ENCODE results near the gene TMEM213. TPM values are rescaled to one million over a fixed set of nuclear protein-coding genes. Genes with fewer than 3 reads are reported as not detected.

The TMEM213 gene
- total and polyA plus RNA-seq, 9 of the 15 experiments (the other 6 are each of a cell fraction or from before 2014, with no cell fraction given) = not detected

DNA sequence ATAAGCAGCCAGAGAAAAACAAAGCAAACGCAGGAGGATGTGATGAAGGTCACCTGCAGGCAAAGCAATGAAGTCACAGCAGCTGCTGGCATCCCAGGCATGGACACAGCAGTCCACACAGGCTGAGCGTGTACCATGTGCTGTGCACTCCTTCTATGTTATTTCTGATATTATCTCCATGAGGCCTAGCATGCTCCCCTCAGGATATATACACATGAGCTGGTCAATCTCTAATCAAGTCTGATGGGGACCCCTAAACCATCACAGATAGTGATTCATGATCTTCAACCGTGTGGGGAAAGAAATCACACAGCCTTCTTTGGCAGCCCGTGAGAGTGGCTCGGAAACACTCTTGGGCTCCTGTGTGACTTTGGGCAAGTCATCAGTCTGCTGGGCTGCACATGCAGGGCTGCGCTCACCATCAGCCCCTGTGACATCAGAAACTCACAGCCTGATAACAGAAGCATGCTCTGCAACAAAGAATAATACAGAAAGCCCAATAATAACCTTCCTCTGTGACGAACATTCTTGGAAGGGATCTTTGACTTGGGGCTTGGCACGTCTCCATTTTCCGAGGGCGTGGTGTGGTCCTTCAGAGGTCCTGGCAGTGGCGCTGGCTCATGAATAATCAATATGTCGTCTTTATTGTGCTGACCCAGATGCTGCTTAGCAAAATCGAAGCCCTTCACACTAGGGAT, 83.2 kb downstream of the TMEM213 start:
- TF ChIP-seq POLR3A (IDR thresholded peaks at IDR 0.05; ENCODE audit: borderline replicate concordance, extremely low read depth, insufficient read depth, insufficient read length) = no peak
- no peak for TF ChIP-seq MTF1 (CRISPR knock-in tag; IDR thresholded peaks at IDR 0.05; ENCODE audit: borderline replicate concordance)
- TF ChIP-seq ZNF449 (CRISPR knock-in tag; IDR thresholded peaks at IDR 0.05) = no peak
- H3K9me1 ChIP-seq (ENCODE audit: control insufficient read depth, insufficient read depth, low read length) = peaks cover 3% of the 10 kb centered on the region
- no peaks in the 10 kb centered on the region for H3K79me2 ChIP-seq (ENCODE audit: control insufficient read depth, insufficient read depth, low read length)
- H3K4me1 ChIP-seq (replicated peaks in 1 of 2; ENCODE audit: control insufficient read depth in 2 of 2, insufficient read depth in 2 of 2, low read length in 2 of 2) = no peaks in the 10 kb centered on the region
- WGBS (ENCODE audit: insufficient coverage, low coverage, missing lambda C conversion rate) = 3% methylated on average over 13 of the region's 13 CpGs
- in situ Hi-C loops (cut with MboI) (no loop called here), intact Hi-C loops (cut with micrococcal nuclease) (loop anchor here (10.0 kb wide), 1 partner anchor 134 kb away; no protein-coding TSS in a partner anchor)
- CTCF ChIA-PET (ENCODE audit: low intra/inter-chr PET ratio) = no interaction called here
- no peaks in the 10 kb centered on the region for H3K9me3 ChIP-seq (replicated peaks; ENCODE audit: control insufficient read depth, insufficient read depth, low read depth, low read length)
- H3K4me2 ChIP-seq (ENCODE audit: insufficient read depth, low read length) = no peak overlapping the region
- H4K20me1 ChIP-seq (replicated peaks; ENCODE audit: control insufficient read depth, insufficient read depth, low read length) = no peaks in the 10 kb centered on the region
- BruUV-seq (replicated peaks) = no TSS peak
- no peak overlapping the region for H3K9ac ChIP-seq (ENCODE audit: insufficient read depth in 1 of 2, low read depth in 2 of 2, low read length in 2 of 2)
- no peak for FAIRE-seq
- no peak overlapping the region for H2AFZ ChIP-seq (ENCODE audit: low read depth, low read length)
- no peak overlapping the region for H3K4me3 ChIP-seq
- peaks cover 42 to 55% of the 10 kb centered on the region in 2 experiments for H3K27me3 ChIP-seq (ENCODE audit: control insufficient read depth in 2 of 2, insufficient read depth in 2 of 2, low read length in 2 of 2)
- H3K27ac ChIP-seq (ENCODE audit: extremely low read depth, low read depth, low read length) = no peak overlapping the region
- POLR2A ChIA-PET = no interaction called here
- ATAC-seq = no peak
- no peaks in the 10 kb centered on the region for H3K36me3 ChIP-seq (ENCODE audit: control insufficient read depth, insufficient read depth, low read length)
- DNase-seq (ENCODE audit: extremely low read depth in 1 of 4, low spot score in 3 of 4) = no peak
